Right renal pelvis (tissue), 4 donors: Measurements from ENCODE around the gene METTL15. TPM values are rescaled to one million over a fixed set of nuclear protein-coding genes. Genes with fewer than 3 reads are reported as not detected.
"Not testable (repeated sequence)": the region's sequence is repeated elsewhere in the genome, so short reads cannot be mapped to it uniquely, and the experiment has no call there.

Source experiments
- DNase-seq, 4 donors: peaks; one replicate each; pipeline ENCODE4 v3.0.0-alpha.2; 2013; ENCODE audit warnings: low read depth in 4 of 4, low spot score in 3 of 4, missing footprints in 1 of 4
- polyA plus RNA-seq, 4 donors: library from polyadenylated mRNA; unstranded; fragments of 120-200 nt; gene quantifications; one replicate each; pipeline ENCODE4 v1.2.1, GENCODE V29; 2013; ENCODE audit not compliant: insufficient read length in 4 of 4

METTL15 gene
- polyA plus RNA-seq, 4 donors, result 16.9 to 23.3 (median 20.8) TPM

GRCh38 chr11:28170759-28171158, 62.6 kb downstream of the METTL15 start:
- no peak for DNase-seq

DNA sequence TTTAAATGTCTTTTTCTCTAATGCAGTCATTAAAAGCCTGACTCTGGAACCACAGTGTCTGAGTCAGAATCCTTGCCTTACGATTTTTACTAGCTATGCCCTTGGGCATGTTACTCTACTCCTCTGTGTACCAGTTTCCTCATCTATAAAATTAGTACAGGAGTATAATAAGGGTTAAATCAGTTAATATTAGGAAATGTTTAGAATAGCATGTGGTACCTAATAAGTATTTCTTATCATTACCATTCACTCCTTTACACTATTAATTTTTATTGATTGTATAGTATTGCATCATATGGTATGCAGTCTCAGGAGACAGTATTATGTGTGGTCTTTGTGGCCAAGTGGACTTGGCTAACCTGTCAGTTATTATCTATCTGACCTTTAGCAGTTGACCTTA, 68.2 kb downstream of the METTL15 start:
- DNase-seq, result no peak

- no peak for DNase-seq
These were observed 87.3 kb downstream of the METTL15 start for GRCh38 chr11:28195449-28195848.

DNA sequence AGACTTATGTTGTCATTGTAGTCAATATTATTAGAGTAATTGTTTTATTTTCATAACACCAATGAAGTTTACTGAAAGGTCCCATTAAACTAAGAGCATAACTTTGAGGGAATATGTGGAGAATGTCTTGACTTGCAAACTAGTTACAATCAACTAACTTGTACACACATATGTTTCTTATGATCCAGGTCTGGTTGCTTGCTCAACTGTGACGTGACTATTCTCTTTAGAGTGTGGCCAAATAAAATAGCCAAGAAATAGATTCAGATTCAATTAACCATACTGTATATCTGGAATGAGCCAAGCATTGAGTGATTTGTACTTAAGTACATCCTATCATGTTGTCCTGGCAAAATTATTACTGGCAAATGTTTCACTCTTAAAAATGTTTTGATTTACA, 101.7 kb downstream of the METTL15 start:
- no peak for DNase-seq

DNA sequence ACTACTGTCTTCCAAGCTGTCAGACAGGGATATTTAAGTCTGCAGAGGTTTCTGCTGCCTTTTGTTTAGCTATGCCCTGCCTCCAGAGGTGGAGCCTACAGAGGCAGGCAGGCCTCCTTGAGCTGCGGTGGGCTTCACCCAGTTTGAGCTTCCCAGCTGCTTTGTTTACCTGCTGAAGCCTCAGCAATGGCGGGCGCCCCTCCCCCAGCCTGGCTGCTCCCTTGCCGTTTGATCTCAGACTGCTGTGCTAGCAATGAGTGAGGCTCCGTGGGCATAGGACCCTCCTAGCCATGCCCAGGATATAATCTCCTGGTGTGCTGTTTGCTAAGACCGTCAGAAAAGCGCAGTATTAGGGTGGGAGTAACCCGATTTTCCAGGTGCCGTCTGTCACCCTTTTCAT, 113.9 kb downstream of the METTL15 start:
- not testable (repeated sequence) for DNase-seq

DNA sequence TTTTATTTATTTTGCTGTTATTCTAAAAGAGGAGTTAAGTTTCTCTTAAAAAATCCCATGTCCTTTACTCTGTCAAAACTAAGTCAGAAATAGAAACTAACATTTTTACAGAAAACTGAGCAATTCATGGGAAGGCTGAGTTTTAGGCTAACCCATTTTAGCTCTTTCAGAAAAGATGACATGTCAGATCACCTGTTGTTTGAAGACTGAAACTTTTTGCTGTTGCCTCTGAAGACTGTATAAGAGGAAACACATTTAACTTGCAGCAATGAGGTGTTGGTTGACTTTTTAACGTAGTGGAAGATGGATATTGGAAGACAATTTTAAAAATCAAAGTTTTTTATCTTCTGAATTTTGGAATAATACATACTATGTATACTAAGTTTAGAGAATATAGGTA, 115.4 kb downstream of the METTL15 start:
- DNase-seq, result no peak

DNA sequence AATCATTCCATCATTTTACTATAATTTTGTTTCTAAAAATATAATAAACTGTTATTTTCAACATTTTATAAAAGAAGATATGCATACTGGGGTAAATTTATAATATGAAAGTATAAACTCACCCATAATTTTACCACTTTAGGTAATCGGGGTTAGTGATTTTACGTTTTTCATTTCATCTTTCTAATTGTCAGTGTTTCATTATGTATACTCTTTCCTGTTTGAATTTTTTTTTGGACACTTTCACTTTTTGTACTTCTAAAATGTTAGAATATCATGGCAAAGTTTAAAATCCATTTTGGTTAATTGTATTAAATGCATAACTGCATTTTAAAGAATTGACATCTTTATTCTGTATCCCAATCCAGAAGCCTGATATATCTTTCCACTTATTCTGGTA, 115.8 kb downstream of the METTL15 start:
- no peak for DNase-seq

DNA sequence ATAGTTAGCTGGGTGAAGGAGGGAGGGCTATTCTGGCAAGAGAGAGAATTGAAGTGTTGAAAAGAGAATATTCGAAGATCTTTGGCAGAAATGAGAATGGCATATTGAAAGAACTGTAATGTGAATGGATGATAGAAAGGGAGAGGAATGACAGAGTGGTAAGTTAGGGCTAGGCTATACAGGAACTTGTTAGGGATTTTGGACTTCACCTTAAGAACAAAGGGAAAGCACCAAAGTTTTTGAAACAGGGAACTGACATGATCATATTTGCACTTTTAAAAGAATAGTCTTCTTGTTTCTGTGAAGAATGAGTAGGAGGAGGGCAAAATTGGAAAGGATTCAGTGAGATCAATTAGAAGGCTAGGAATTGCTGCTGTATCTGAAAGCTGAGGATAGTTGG, 119.3 kb downstream of the METTL15 start:
- no peak for DNase-seq

DNA sequence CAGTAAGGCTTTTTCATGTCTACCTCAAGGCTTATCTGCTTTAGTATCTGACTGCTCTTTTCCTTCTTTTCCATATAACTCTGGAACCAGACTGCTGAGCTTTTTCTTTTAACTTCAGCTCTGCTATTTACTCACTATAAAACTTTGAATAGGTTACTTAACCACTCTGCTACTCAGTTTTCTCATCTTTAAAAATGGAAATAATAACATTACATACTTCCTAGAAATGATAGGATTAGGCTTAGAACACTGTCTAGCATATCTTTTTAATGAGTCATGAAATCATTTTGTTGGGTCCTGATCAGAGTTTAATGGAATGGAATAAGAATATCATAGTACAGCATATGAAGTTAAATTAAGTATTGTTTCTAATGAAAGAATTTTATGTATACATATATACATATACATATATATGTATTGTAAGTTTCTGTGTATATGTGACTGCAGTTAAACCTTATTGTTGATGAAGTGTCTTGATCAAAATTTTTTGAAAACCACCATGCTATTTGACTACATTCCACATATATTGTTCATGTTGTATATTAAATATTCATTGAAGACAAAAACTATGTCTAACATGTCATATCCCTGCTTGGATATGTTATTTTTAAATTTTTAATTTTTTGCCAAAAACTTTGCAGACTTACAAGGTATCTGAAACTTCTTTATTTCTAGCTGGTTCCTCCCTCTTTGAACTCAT, 120.2 kb downstream of the METTL15 start:
- no peak for DNase-seq

GRCh38 chr11:28231475-28231874, 123.3 kb downstream of the METTL15 start:
- no peak for DNase-seq

DNA sequence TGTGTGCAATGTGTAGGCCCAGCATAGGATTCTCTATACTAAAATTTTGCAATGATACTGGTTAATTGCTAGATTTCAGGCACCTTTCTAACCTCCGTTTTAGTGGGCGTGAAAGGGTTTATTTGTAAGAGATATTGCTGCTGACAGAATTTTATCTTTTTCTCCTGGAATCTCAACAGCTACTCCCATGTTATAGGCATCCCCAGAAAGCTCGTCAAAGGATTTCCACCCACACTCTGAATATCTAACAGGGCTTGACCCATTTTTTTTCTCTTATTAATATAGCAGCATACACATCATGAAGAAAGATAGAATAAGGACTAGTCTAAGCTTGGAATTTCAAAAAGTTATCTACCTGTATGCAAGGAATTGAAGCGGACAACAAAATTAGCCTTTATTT, 124.5 kb downstream of the METTL15 start:
- no peak for DNase-seq

DNA sequence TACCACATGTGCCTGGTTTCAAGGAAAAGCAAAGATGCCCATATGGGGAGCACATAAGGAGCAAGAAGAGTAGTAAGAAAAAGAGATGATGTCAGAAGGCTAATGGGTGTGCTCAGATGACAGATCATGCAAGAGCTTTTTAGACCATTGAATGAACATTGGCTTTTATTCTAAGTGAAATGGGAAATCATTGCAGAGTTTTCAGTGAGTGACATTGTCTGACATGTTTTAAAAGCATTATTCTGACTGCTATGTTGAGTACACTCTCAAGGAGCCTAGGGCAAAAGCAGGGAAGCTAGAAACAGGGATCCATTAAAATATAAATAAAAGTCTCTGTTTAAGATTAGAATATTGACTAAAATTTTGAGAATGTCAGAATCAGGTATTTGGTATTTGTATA, 133.6 kb downstream of the METTL15 start:
- no peak for DNase-seq

DNA sequence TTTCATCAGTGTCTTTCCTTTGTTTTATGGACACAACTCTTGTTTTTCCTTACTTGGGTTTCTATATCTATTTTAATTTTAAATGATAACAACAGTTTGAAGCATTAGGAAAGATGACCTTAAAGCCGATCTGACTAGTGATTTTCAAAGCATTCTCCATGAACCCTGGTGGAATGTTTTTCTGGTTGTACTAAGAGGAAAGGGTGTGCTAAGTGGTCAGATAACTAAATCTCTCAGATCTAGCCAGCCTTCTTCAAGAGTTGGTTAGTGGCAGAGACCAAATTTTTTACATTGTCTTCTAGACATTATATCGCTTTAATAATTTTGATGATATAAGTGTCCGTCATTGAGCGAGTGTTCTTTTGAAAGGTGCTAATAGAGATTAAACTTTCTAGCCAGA, 134.4 kb downstream of the METTL15 start:
- no peak for DNase-seq

DNA sequence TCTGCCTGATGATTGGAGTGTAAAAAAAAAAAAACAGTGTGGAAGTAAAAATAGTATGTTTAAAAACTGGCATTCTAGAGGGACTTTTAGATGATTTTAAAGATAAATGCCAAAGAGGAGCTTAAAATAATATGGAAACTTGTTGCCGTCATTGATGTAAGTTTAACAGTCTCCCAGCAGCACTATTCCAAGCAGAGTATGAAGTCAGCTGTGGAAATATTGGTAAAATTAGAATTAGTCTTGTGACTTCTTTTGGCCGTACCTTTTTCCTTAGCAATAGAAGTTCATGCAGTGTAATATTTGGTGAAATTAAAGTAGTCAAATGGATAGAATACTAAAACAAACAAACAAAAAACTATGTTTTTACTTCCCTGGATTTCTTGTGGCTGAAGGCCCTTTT, 134.9 kb downstream of the METTL15 start:
- no peak for DNase-seq

DNA sequence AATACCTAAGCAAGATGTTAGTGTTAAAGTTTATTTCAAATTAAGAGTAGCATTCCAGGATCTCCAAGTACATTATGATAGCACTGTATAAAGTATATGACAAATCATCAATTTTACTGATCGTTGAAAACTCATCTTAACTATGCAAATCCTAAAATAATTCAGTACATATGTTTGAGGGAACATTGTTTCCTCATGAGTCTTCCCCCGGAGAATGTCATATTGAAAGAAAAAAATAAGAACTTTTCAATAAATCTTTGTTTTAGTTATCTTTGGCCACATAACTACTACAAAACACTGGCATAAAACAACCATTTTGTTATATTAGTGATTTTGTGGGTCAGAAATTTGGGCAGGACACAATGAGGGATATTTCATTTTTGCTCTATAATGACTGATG, 135.4 kb downstream of the METTL15 start:
- DNase-seq, result no peak

- no peak for DNase-seq
These were observed 136.9 kb downstream of the METTL15 start for GRCh38 chr11:28245131-28245530.

GRCh38 chr11:28250192-28250591, 142.0 kb downstream of the METTL15 start:
- no peak for DNase-seq

DNA sequence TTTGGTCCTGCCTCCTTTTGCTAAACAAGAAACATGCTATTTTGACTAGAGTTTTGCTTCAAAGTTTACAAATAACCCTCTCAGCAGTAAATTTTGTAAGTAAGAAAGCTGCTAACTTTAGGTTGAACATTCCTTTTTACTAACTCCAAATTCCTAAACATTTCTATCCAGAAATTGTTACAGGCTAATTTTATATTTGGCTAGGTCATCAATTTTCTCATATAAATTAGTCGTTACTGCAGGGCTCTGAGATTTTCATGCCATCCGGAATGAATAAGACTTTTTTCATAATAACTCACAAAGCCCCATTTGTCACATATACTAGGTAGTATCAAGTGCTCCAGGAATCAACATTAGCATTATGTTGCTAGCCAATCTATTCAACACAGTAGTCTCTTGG, 143.1 kb downstream of the METTL15 start:
- no peak for DNase-seq

DNA sequence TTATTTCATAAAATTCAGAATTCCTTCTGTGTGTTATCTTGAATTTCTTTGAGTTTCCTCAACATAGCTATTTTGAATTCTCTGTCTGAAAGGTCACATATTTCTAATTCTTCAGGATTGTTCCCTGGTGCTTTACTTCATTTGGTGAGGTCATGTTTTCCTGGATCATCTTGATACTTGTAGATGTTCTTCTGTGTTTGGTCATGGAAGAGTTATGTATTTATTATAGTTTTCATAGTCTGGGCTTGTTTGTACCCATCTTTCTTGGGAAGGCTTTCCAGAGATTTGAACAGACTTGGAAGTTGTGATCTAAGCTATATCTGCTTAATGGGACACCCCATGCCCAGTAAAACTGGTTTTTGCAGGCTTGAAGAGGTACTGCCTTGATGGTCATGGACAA, 149.6 kb downstream of the METTL15 start:
- no peak for DNase-seq

DNA sequence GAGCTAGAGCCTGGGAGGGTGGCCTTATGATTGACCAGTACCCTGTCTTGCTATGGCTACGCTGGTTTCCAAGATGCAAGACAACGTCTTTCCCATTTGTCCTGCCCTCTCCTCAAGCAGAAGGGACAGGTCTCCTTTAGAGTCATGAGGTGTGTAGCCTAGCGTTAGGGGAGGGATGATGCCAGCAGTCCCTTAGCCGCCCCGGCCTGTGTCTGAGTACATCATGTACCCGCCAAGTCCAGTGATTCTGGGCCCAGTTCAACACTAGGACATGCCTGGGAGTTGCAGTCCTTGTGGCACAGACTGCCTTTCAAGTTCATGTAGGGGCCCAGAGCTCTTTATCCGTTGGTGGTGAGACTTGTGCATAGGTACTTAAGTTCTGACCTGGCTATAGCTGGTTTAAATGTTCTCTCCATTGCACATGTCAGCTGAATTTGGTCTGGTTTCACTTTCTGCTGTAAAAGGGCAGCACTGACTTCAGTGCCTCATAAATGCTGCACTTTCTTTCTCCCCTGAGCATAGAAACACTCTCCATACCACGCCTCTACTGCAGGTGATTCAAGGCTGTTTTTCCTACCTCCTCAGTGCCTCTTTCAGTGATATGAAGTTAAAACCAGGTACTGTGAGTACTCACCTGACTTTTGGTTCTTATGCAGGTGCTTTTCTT, 151.1 kb downstream of the METTL15 start:
- DNase-seq, result no peak

DNA sequence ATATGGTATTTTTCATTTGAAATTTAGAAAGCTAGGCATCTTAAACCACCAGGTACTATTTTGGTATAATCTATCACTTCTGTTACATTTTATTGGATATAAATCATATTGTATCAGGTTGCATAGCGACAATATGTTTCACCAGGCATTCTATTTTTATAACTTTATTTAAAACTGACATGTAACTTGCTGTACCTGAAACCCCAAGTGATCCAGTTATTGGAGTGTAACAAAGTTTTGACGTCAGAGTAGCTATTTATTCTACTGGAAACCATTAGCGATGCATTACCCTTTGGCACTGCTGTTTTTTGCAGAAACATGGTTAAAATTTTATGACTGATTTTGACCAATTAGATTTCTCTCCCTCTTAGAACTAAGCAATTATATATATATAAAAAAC, 160.7 kb downstream of the METTL15 start:
- DNase-seq, result no peak

DNA sequence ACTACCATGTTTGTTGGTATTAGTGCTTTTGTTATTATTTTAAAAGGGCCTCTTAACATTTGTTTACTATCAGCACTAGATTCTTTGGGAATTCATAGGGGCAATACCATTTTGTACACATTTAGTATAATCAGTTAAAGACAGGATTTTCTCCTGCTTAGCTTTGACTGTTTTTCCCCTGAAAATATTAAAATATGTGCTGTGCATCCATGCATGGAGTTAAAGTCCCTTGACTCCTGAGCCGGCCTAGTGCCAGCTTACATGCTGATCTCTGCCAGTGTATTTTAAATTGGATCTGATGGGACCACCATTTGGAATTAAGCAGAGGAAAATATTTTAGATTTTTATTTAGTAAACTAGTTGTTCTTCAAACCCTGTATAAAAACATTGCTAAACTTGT, 161.4 kb downstream of the METTL15 start:
- no peak for DNase-seq

DNA sequence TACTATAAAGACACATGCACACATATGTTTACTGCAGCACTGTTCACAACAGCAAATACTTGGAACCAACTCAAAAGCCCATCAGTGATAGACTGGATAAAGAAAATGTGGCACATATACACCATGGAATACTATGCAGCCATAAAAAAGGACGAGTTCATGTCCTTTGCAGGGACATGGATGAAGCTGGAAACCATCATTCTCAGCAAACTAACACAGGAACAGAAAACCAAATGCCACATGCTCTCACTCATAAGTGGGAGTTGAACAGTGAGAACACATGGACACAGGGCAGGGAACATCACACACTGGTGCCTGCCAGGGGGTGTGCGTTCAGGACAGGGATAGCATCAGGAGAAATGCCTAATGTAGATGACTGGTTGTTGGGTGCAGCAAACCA, 164.1 kb downstream of the METTL15 start:
- not testable (repeated sequence) for DNase-seq
